HL-60 (cell line): ENCODE data around the gene FSIP1.

Source experiments
- CTCF ChIP-seq: IDR thresholded peaks from one replicate; pipeline ENCODE4 v1.5.1; 2011; ENCODE audit warnings: low read length, control low read depth, inconsistent platforms; ENCODE audit not compliant: insufficient read depth
- GABPA ChIP-seq: IDR thresholded peaks from 2 replicates; pipeline ENCODE4 v1.6.1; 2012; ENCODE audit warnings: low read depth
- POLR2AphosphoS5 ChIP-seq: IDR thresholded peaks from 2 replicates; pipeline ENCODE4 v1.6.1; 2012; ENCODE audit warnings: low read depth
- REST ChIP-seq: IDR thresholded peaks from 2 replicates; pipeline ENCODE4 v1.6.1; 2012; ENCODE audit warnings: low read depth; ENCODE audit not compliant: insufficient replicate concordance

DNA sequence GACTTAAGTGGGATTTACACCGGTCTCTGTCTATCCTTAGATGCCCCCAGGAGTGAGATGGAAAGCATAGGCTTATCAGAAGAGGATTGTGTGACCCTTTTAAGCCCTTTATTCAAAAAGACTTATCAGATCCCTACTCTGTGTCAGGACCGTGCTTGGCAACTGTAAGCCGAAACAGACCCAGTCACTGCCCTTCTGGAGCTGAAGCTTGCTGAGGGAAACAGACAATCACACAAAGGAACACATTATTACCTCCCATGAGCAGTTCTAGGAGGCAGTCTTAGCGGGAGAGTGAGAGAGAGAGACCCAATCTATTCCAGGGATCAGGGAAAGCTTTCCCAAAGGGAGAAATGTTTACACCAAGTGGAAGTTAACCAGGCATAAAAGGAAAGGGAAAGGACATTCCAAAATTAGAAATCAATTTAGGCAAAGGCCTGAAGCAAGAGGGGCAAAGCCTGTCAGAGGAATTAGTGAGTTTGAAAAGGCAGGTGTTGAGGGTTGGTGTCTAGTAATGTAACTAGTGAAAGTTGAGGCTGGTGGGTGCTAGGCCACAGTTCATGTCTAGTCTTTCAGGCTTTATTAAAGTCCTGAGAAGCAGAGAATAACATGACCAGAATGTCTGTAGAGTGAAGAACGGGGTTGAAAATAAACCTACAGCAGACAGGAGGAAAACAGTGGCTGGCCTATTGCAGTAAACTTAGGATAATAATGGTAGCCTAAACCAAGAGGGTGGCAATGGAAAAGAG lies 115.1 kb downstream of the FSIP1 start:
- TF ChIP-seq CTCF (no peak), POLR2AphosphoS5 (no peak), GABPA (no peak), REST (no peak)
